ENCODE data around the gene INSL4.

GRCh38 chr9:5278486-5278885, 47.3 kb downstream of the INSL4 start:
- no peak for TF ChIP-seq GATA2 (IDR thresholded peaks at IDR 0.05; ENCODE audit: low read depth, low read length)
- TF ChIP-seq GATA3 (IDR thresholded peaks at IDR 0.05; ENCODE audit: low read depth, low read length) = no peak
